HepG2 (cell line): ENCODE data around the gene FKBP14. TPM values are rescaled to one million over a fixed set of nuclear protein-coding genes. Genes with fewer than 3 reads are reported as not detected.

ENCODE experiments used
- ATAC-seq: fragments of 200-7000 bp; cut with Tn5 transposase; 3 replicates; pipeline ENCODE4 v1.9.1; 2020; ENCODE audit warnings: mild to moderate bottlenecking, moderate library complexity
- BruUV-seq: library from RNA; stranded (reverse); fragments of 400-500 nt; replicated peaks from 2 replicates; lab custom pipeline; 2021; lab: Mats Ljungman, UMichigan
- CTCF ChIA-PET: fragments of 300-600 bp; formaldehyde crosslinking; extraction: SDS; loops from one replicate; lab custom pipeline; 2021; ENCODE audit warnings: low total read pairs, inconsistent platforms, low intra/inter-chr PET ratio; lab: Yijun Ruan, JAX
- POLR2A ChIA-PET: fragments of 350-600 bp; sonication (Branson Sonifier 250); formaldehyde crosslinking; loops from one replicate; lab custom pipeline; 2020; ENCODE audit warnings: antibody characterized with exemption, inconsistent platforms; lab: Yijun Ruan, JAX
- DNase-seq: peaks from one replicate; pipeline ENCODE4 v3.0.0-alpha.2; 2015; ENCODE audit warnings: low spot score
- FAIRE-seq: peaks from 3 replicates; lab custom pipeline; 2011; peaks lifted over from hg19 to GRCh38; lab: Jason Lieb, UNC
- H2AFZ ChIP-seq: one replicate; pipeline ENCODE4 v1.6.1; 2011; ENCODE audit warnings: low read length, inconsistent platforms
- H3K27ac ChIP-seq: fragments of 300-600 bp; 3 replicates; pipeline ENCODE4 v1.8.0; 2011; ENCODE audit warnings: mixed run types, mild to moderate bottlenecking, mixed read lengths, low read length, inconsistent platforms; ENCODE audit not compliant: insufficient read depth; ENCODE audit errors: extremely low read length
- H3K27me3 ChIP-seq, 2 experiments: fragments of 200-600 bp in 1 of 2; 2 replicates in 1 of 2; 3 replicates in 1 of 2; pipeline versions ENCODE4 v1.6.0 to v1.8.0; 2011; ENCODE audit warnings: low read length in 2 of 2, mild to moderate bottlenecking in 2 of 2, moderate library complexity in 2 of 2, inconsistent platforms in 1 of 2; ENCODE audit not compliant: insufficient read depth in 2 of 2, control insufficient read depth in 1 of 2
- H3K36me3 ChIP-seq, 2 experiments: fragments of 200-600 bp in 1 of 2; replicated peaks in 1 of 2; 2 replicates in 1 of 2; 3 replicates in 1 of 2; pipeline versions ENCODE4 v1.5.1 to v1.8.0; 2011; ENCODE audit warnings: low read length in 2 of 2, inconsistent platforms in 1 of 2; ENCODE audit not compliant: insufficient read depth in 2 of 2, control insufficient read depth in 1 of 2
- H3K4me1 ChIP-seq: 2 replicates; pipeline ENCODE4 v1.5.1; 2012; ENCODE audit warnings: low read length, inconsistent platforms; ENCODE audit not compliant: insufficient read depth
- H3K4me2 ChIP-seq: 2 replicates; pipeline ENCODE4 v1.6.0; 2011; ENCODE audit warnings: low read depth, low read length, inconsistent platforms
- H3K4me3 ChIP-seq, 3 experiments: fragments of 200-600 bp in 1 of 3; sonication (generic), shearing (Covaris generic) in 1 of 3; replicated peaks in 1 of 3; 2 replicates each; pipeline ENCODE4 v1.5.1; 2011 to 2016; ENCODE audit warnings: low read length in 3 of 3, inconsistent platforms in 2 of 3, low read depth in 2 of 3, mild to moderate bottlenecking in 2 of 3, control low read depth in 1 of 3, mixed read lengths in 1 of 3; ENCODE audit not compliant: insufficient read depth in 1 of 3
- H3K79me2 ChIP-seq: one replicate; pipeline ENCODE4 v1.6.1; 2011; ENCODE audit warnings: low read length, inconsistent platforms; ENCODE audit not compliant: insufficient read depth
- H3K9ac ChIP-seq: 2 replicates; pipeline ENCODE4 v1.6.0; 2011; ENCODE audit warnings: mild to moderate bottlenecking, low read depth, low read length, inconsistent platforms; ENCODE audit not compliant: insufficient read depth
- H3K9me3 ChIP-seq: 2 replicates; pipeline ENCODE4 v1.5.1; 2012; ENCODE audit warnings: mild to moderate bottlenecking, low read length
- H4K20me1 ChIP-seq: 2 replicates; pipeline ENCODE4 v1.6.0; 2011; ENCODE audit warnings: inconsistent platforms, mild to moderate bottlenecking, low read length, moderate library complexity; ENCODE audit not compliant: insufficient read depth
- CAMTA2 ChIP-seq: sonication (generic); formaldehyde crosslinking; IDR thresholded peaks from 2 replicates; pipeline ENCODE4 v1.4.0; 2020; ENCODE audit warnings: mild to moderate bottlenecking, missing genetic modification reagents, borderline replicate concordance
- CHD2 ChIP-seq: IDR thresholded peaks from 2 replicates; pipeline ENCODE4 v1.6.1; 2011; ENCODE audit warnings: low read depth, low read length, improper control_type of control experiment
- FOXM1 ChIP-seq: sonication (generic); formaldehyde crosslinking; IDR thresholded peaks from 2 replicates; pipeline ENCODE4 v1.5.0; 2020; ENCODE audit warnings: missing genetic modification reagents
- GRHL1 ChIP-seq: sonication (generic); formaldehyde crosslinking; conservative IDR thresholded peaks from 2 replicates; pipeline ENCODE4 v1.8.0; 2022; ENCODE audit warnings: missing genetic modification reagents
- HNRNPUL1 ChIP-seq: fragments of 200-400 bp; formaldehyde crosslinking; IDR thresholded peaks from 2 replicates; pipeline ENCODE4 v1.6.1; 2017; ENCODE audit warnings: low read depth, mild to moderate bottlenecking, low read length, moderate library complexity
- IKZF1 ChIP-seq: fragments of 450-650 bp; IDR thresholded peaks from 2 replicates; pipeline ENCODE4 v1.7.1; 2016
- JUND ChIP-seq: sonication (generic); formaldehyde crosslinking; IDR thresholded peaks from 2 replicates; pipeline ENCODE4 v1.8.0; 2022; ENCODE audit warnings: mild to moderate bottlenecking, missing genetic modification reagents
- KMT2A ChIP-seq: sonication (generic); formaldehyde crosslinking; IDR thresholded peaks from 2 replicates; pipeline ENCODE4 v1.4.0; 2020; ENCODE audit warnings: missing genetic modification reagents
- MAFG ChIP-seq: sonication (generic); formaldehyde crosslinking; IDR thresholded peaks from 2 replicates; pipeline ENCODE4 v1.5.1; 2020; ENCODE audit warnings: mild to moderate bottlenecking, missing genetic modification reagents
- MED13 ChIP-seq: sonication (generic); formaldehyde crosslinking; IDR thresholded peaks from 2 replicates; pipeline ENCODE4 v1.5.0; 2020; ENCODE audit warnings: missing genetic modification reagents
- MNT ChIP-seq: fragments of 450-650 bp; IDR thresholded peaks from 2 replicates; pipeline ENCODE4 v1.6.1; 2016
- NFE2L2 ChIP-seq: fragments of 150-350 bp; IDR thresholded peaks from 2 replicates; pipeline ENCODE4 v1.6.1; 2014; ENCODE audit warnings: low read length
- PHF5A ChIP-seq: IDR thresholded peaks from one replicate; pipeline ENCODE4 v1.6.1; 2018; ENCODE audit warnings: low read depth, missing genetic modification reagents; ENCODE audit not compliant: unreplicated experiment
- REL ChIP-seq: sonication (generic); formaldehyde crosslinking; conservative IDR thresholded peaks from 2 replicates; pipeline ENCODE4 v1.8.0; 2022; ENCODE audit warnings: mild to moderate bottlenecking, missing genetic modification reagents, moderate library complexity
- THYN1 ChIP-seq: sonication (generic); formaldehyde crosslinking; IDR thresholded peaks from 2 replicates; pipeline ENCODE4 v1.8.1; 2023; ENCODE audit warnings: low read depth, mild to moderate bottlenecking, moderate library complexity, missing genetic modification reagents, borderline replicate concordance
- ZNF138 ChIP-seq: sonication (generic); formaldehyde crosslinking; IDR thresholded peaks from 2 replicates; pipeline ENCODE4 v1.5.0; 2020; ENCODE audit warnings: mild to moderate bottlenecking, low read depth, missing genetic modification reagents
- ZNF382 ChIP-seq: sonication (generic); formaldehyde crosslinking; IDR thresholded peaks from 2 replicates; pipeline ENCODE4 v1.5.0; 2020; ENCODE audit warnings: missing genetic modification reagents, mild to moderate bottlenecking, borderline replicate concordance
- ZNF83 ChIP-seq: sonication (generic); formaldehyde crosslinking; IDR thresholded peaks from 2 replicates; pipeline ENCODE4 v1.4.0; 2020; ENCODE audit warnings: missing genetic modification reagents, mild to moderate bottlenecking, borderline replicate concordance
- WGBS: methylation state at CpG from one replicate; pipeline ENCODE4 v1.1.6; 2017; ENCODE audit warnings: low lambda C conversion rate; 5-methylcytosine and 5-hydroxymethylcytosine counted together
- in situ Hi-C: cut with HindIII; loops from 2 replicates; pipeline ENCODE4 v1.10.0; 2017; ENCODE audit warnings: low pct_unique_long_range_greater_than_20kb; ENCODE audit not compliant: extremely low pct_ligation_motif_present
- intact Hi-C: fragments of 100-400 bp; cut with micrococcal nuclease; formaldehyde crosslinking; loops from one replicate; pipeline ENCODE4 v1.10.0; 2022; ENCODE audit not compliant: unreplicated experiment
- polyA plus RNA-seq, 8 experiments: library from polyadenylated mRNA; depleted of rRNA in 3 of 8; stranded (reverse) in 7 of 8; unstranded in 1 of 8; fragments of >200 nt; fragmentation: Illumina TruSeq in 4 of 8; extraction: Trizol in 4 of 8; gene quantifications; 2 replicates each; pipeline versions ENCODE4 v1.2.1 to v1.2.3, GENCODE V29; 2011 to 2016; ENCODE audit warnings: low read depth in 4 of 8, missing spikeins in 1 of 8, mixed read lengths in 1 of 8; ENCODE audit not compliant: insufficient read depth in 1 of 8
- total RNA-seq, 5 experiments: library from RNA; depleted of rRNA; stranded (reverse); fragments of >200 nt; fragmentation: Illumina TruSeq; extraction: Trizol; gene quantifications; 2 replicates each; pipeline ENCODE4 v1.2.3, GENCODE V29; 2016; ENCODE audit warnings: low read depth in 1 of 5
- TF ChIP-seq, protein P1 (sequence below): sonication (generic); formaldehyde crosslinking; conservative IDR thresholded peaks from 2 replicates; pipeline ENCODE4 v1.5.0; 2020; ENCODE audit warnings: missing genetic modification reagents

The FKBP14 gene
- total and polyA plus RNA-seq, 2 of the 13 experiments (the other 11 are each of a cell fraction or from before 2014, with no cell fraction given), result 20.0 to 32.3 TPM

GRCh38 chr7:29989257-29989995 is 37.1 kb downstream of the FKBP14 start, which contains the start of gene SCRN1:
Gene SCRN1 (minus strand): TSS chr7:29989801. CDS start chr7:29969067, 20,734 bp downstream.
- Histone ChIP-seq H2AFZ (peak within 1 kb of the TSS; percentile 5), H3K27ac (peak within 1 kb of the TSS; percentile 86), H3K36me3 (peaks cover 0 to 2% of the 10 kb centered on the region in 2 experiments; a peak in 1 of 5 replicates), H3K4me1 (peaks cover 37% of the 10 kb centered on the region), H3K79me2 (peaks cover 45% of the 10 kb centered on the region), H3K4me2 (peak within 1 kb of the TSS; percentile 94), H3K27me3 (no peaks in the 10 kb centered on the region), H3K4me3 (peak within 1 kb of the TSS; percentile 96 to 99 (median 97)), H3K9ac (peak within 1 kb of the TSS; percentile 89), H4K20me1 (peaks cover 4% of the 10 kb centered on the region; the same call in 1 of the 2 replicates), H3K9me3 (no peaks in the 10 kb centered on the region)
- DNase-seq (peak; percentile 22), FAIRE-seq (no peak), ATAC-seq (peak; percentile 76)
- WGBS, result 0% methylated on average over 1 of the region's 79 CpGs
- intact Hi-C loops, result loop anchor here (2.0 kb wide), 1 partner anchor 73 kb away; no protein-coding TSS in a partner anchor
- BruUV-seq, result no TSS peak
- in situ Hi-C loops, result loop anchor here (5.0 kb wide), 1 partner anchor 38 kb away; the partner anchor contains the start of genes FKBP14 and PLEKHA8
- ChIA-PET CTCF (no interaction called here), POLR2A (interaction anchor here (0.6 to 1.2 kb wide), 3 partner anchors 10 to 40 kb away, joined by 3 to 10 read pairs (median 4); partner anchors contain the start of genes FKBP14 and PLEKHA8)
- no peak for TF ChIP-seq KMT2A (CRISPR knock-in tag)
- TF ChIP-seq ZNF382, result no peak
- TF ChIP-seq MNT, result no peak
- 0 out of 2 replicates have a peak, but pooled peaks have one; percentile 6 for TF ChIP-seq FOXM1 (CRISPR knock-in tag)
- no peak for TF ChIP-seq NFE2L2
- no peak for TF ChIP-seq PHF5A (CRISPR knock-in tag)
- TF ChIP-seq, protein P1, sequence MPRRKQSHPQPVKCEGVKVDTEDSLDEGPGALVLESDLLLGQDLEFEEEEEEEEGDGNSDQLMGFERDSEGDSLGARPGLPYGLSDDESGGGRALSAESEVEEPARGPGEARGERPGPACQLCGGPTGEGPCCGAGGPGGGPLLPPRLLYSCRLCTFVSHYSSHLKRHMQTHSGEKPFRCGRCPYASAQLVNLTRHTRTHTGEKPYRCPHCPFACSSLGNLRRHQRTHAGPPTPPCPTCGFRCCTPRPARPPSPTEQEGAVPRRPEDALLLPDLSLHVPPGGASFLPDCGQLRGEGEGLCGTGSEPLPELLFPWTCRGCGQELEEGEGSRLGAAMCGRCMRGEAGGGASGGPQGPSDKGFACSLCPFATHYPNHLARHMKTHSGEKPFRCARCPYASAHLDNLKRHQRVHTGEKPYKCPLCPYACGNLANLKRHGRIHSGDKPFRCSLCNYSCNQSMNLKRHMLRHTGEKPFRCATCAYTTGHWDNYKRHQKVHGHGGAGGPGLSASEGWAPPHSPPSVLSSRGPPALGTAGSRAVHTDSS (CRISPR knock-in tag), result no peak
- no peak for TF ChIP-seq THYN1 (CRISPR knock-in tag)
- no peak for TF ChIP-seq HNRNPUL1
- TF ChIP-seq CAMTA2 (CRISPR knock-in tag), result 0 out of 2 replicates have a peak, but pooled peaks have one; percentile 55
- no peak for TF ChIP-seq MAFG (CRISPR knock-in tag)
- TF ChIP-seq ZNF138, result no peak
- TF ChIP-seq REL (CRISPR knock-in tag), result no peak
- no peak for TF ChIP-seq IKZF1
- TF ChIP-seq CHD2, result no peak
- no peak for TF ChIP-seq MED13
- TF ChIP-seq GRHL1, result no peak
- TF ChIP-seq ZNF83 (CRISPR knock-in tag), result no peak
- TF ChIP-seq JUND (CRISPR knock-in tag), result no peak
